ENCODE data around the gene ACSM5.

ACSM5 gene, protein sequence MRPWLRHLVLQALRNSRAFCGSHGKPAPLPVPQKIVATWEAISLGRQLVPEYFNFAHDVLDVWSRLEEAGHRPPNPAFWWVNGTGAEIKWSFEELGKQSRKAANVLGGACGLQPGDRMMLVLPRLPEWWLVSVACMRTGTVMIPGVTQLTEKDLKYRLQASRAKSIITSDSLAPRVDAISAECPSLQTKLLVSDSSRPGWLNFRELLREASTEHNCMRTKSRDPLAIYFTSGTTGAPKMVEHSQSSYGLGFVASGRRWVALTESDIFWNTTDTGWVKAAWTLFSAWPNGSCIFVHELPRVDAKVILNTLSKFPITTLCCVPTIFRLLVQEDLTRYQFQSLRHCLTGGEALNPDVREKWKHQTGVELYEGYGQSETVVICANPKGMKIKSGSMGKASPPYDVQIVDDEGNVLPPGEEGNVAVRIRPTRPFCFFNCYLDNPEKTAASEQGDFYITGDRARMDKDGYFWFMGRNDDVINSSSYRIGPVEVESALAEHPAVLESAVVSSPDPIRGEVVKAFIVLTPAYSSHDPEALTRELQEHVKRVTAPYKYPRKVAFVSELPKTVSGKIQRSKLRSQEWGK

DNA sequence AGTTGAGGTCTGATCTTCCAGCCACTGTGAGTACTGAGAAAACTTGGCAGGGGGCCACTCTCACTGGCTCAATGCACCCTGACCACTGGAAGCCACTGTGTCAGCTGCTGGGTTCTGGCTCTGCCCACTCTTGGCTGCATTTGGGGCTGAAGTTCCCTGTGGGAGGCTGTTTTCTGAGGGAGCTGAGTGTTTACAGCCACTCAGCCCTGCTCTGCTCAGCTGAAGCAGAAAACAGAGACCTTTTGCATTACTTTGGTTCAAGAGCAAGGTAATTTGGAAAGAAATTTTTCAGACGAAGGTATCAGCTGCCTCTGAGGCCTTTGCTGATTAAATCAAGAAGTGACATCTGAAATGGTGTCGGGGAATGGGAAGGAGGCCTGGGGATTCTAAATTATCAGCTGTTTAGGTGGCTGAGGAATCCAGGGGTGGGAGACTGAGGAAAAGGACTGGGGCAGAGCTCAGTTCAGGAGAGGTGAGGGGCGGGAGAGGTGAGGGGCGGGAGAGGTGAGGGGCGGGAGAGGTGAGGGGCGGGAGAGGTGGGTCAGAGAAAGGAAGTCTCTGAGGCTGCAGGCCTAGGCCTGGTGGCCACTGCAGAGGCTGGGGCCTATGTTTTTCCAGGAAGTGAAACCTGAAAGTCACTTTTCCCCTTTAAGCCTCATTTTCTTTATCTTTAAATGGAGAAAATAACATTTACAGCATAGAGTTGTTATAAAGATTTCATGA lies at the start of gene ACSM5:
Gene ACSM5 (plus strand): TSS at position 137 of the 723 bp plus-strand sequence. CDS start 1,951 bp downstream, outside the sequence.
- Histone ChIP-seq H3K9ac (ENCODE audit: low read length in 5 of 5) (peak within 1 kb of the TSS in 4 of 5 donors; percentile 20 to 80 (median 64)), H3K27me3 (ENCODE audit: control insufficient read depth in 5 of 5, insufficient read depth in 4 of 5, low read length in 5 of 5) (no peaks in the 10 kb centered on the region), H3K9me3 (ENCODE audit: control insufficient read depth in 5 of 5, low read length in 5 of 5) (peaks cover 0 to 3% (median 0%) of the 10 kb centered on the region in 5 donors), H3K27ac (ENCODE audit: low read depth, low read length) (peak within 1 kb of the TSS; percentile 41), H3K4me3 (ENCODE audit: low read depth in 1 of 5, low read length in 5 of 5) (peak within 1 kb of the TSS; percentile 26 to 72 (median 51)), H3K36me3 (ENCODE audit: control insufficient read depth in 5 of 5, insufficient read depth in 5 of 5, low read length in 5 of 5) (peaks cover 0 to 4% (median 0%) of the 10 kb centered on the region in 5 donors), H3K4me1 (ENCODE audit: control insufficient read depth in 5 of 5, insufficient read depth in 5 of 5, low read length in 5 of 5) (peaks cover 0 to 25% (median 16%) of the 10 kb centered on the region in 5 donors)

GRCh38 chr16:20359997-20360396 lies 49.3 kb upstream of the ACSM5 start:
- H3K36me3 ChIP-seq (ENCODE audit: control insufficient read depth in 5 of 5, insufficient read depth in 5 of 5, low read length in 5 of 5), result no peaks in the 10 kb centered on the region
- no peaks in the 10 kb centered on the region for H3K4me1 ChIP-seq (ENCODE audit: control insufficient read depth in 5 of 5, insufficient read depth in 5 of 5, low read length in 5 of 5)
- no peaks in the 10 kb centered on the region for H3K9me3 ChIP-seq (ENCODE audit: control insufficient read depth in 5 of 5, low read length in 5 of 5)
- no peak overlapping the region for H3K27ac ChIP-seq (ENCODE audit: low read depth, low read length)
- H3K4me3 ChIP-seq (ENCODE audit: low read depth in 1 of 5, low read length in 5 of 5), result no peak overlapping the region
- H3K27me3 ChIP-seq (ENCODE audit: control insufficient read depth in 5 of 5, insufficient read depth in 4 of 5, low read length in 5 of 5), result peaks cover 4 to 20% (median 7%) of the 10 kb centered on the region in 5 donors
- H3K9ac ChIP-seq (ENCODE audit: low read length in 5 of 5), result no peak overlapping the region

DNA sequence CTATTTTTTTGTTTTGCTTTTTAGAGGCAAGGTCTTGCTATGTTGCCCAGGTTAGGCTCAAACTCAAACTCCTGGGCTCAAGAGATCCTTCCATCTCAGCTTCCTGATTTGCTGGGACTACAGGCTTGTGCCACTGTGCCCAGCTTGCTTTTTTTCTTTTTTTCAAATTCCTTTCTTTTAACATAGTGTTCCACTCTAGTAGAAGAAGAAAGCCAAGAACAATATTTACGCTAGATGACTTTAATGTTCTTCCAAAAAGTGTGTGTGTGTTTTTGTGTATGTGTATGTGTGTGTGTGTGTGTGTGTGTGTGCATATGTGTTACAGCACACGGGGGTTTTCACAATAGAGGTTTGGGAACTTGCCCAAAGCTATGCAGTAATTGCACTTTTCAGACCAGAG lies 46.1 kb upstream of the ACSM5 start:
- Histone ChIP-seq H3K9ac (ENCODE audit: low read length in 5 of 5) (no peak overlapping the region), H3K9me3 (ENCODE audit: control insufficient read depth in 5 of 5, low read length in 5 of 5) (no peaks in the 10 kb centered on the region), H3K27ac (ENCODE audit: low read depth, low read length) (no peak overlapping the region), H3K4me3 (ENCODE audit: low read depth in 1 of 5, low read length in 5 of 5) (no peak overlapping the region), H3K27me3 (ENCODE audit: control insufficient read depth in 5 of 5, insufficient read depth in 4 of 5, low read length in 5 of 5) (peaks cover 5 to 18% (median 9%) of the 10 kb centered on the region in 5 donors), H3K4me1 (ENCODE audit: control insufficient read depth in 5 of 5, insufficient read depth in 5 of 5, low read length in 5 of 5) (no peaks in the 10 kb centered on the region), H3K36me3 (ENCODE audit: control insufficient read depth in 5 of 5, insufficient read depth in 5 of 5, low read length in 5 of 5) (no peaks in the 10 kb centered on the region)

DNA sequence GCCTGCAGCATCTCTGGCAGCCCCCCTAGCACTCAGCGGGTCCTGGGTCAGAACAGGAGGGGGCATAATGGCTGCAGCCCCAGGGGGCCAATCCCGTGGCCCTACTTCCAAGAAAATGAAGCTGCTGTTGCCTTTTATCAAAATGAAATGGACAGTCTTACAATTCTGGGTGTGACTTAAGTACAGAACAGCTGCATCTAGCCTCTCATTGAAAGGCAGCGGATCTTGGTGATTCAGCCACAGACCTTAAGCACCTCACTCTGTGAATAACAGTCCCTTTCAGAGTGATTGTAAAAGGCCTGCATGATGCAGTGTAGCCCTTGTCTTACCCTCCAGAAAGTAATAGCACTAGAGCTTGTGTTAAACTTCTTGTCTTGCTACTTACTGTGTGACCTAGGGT lies 45.3 kb upstream of the ACSM5 start:
- no peaks in the 10 kb centered on the region for H3K36me3 ChIP-seq (ENCODE audit: control insufficient read depth in 5 of 5, insufficient read depth in 5 of 5, low read length in 5 of 5)
- H3K4me1 ChIP-seq (ENCODE audit: control insufficient read depth in 5 of 5, insufficient read depth in 5 of 5, low read length in 5 of 5), result no peaks in the 10 kb centered on the region
- H3K9ac ChIP-seq (ENCODE audit: low read length in 5 of 5), result no peak overlapping the region
- H3K4me3 ChIP-seq (ENCODE audit: low read depth in 1 of 5, low read length in 5 of 5), result no peak overlapping the region
- no peak overlapping the region for H3K27ac ChIP-seq (ENCODE audit: low read depth, low read length)
- H3K9me3 ChIP-seq (ENCODE audit: control insufficient read depth in 5 of 5, low read length in 5 of 5), result no peaks in the 10 kb centered on the region
- H3K27me3 ChIP-seq (ENCODE audit: control insufficient read depth in 5 of 5, insufficient read depth in 4 of 5, low read length in 5 of 5), result peaks cover 6 to 19% (median 11%) of the 10 kb centered on the region in 5 donors

DNA sequence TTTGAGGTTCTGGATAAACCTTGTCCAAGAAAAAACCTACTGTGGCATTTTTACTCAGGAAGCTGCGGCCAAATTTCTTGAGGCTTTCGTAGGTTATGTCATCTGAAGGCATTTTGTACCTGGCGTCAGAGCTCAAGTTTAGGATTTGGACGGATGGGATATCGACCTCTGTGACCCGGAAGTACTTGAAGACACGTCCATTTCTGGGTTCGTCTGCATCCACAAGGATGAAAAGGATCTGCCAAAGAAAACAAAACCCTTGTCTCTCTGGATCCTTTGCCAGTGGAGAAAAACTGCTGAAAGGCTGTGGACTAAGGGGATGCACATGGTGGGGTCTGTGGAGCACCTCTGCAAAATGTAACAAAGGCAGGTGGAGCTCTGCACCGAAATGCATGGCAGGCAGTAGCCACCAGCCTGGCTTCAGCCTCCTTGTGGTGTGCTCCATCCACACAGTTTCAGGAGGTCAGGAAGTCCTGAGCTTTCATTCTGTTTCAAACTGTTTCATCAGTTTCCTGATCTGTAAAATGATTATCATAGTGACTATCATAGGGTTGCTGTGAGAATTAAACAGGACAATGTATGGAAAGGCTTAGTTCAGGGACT lies 39.8 kb upstream of the ACSM5 start:
- H3K4me1 ChIP-seq (ENCODE audit: control insufficient read depth in 5 of 5, insufficient read depth in 5 of 5, low read length in 5 of 5), result no peaks in the 10 kb centered on the region
- H3K27me3 ChIP-seq (ENCODE audit: control insufficient read depth in 5 of 5, insufficient read depth in 4 of 5, low read length in 5 of 5), result peaks cover 4 to 11% (median 6%) of the 10 kb centered on the region in 5 donors
- H3K9ac ChIP-seq (ENCODE audit: low read length in 5 of 5), result no peak overlapping the region
- H3K27ac ChIP-seq (ENCODE audit: low read depth, low read length), result no peak overlapping the region
- peaks cover 0 to 10% (median 0%) of the 10 kb centered on the region in 5 donors for H3K9me3 ChIP-seq (ENCODE audit: control insufficient read depth in 5 of 5, low read length in 5 of 5)
- no peak overlapping the region for H3K4me3 ChIP-seq (ENCODE audit: low read depth in 1 of 5, low read length in 5 of 5)
- no peaks in the 10 kb centered on the region for H3K36me3 ChIP-seq (ENCODE audit: control insufficient read depth in 5 of 5, insufficient read depth in 5 of 5, low read length in 5 of 5)

GRCh38 chr16:20372701-20373100 lies 36.6 kb upstream of the ACSM5 start:
- peaks cover 0 to 10% (median 0%) of the 10 kb centered on the region in 5 donors for H3K9me3 ChIP-seq (ENCODE audit: control insufficient read depth in 5 of 5, low read length in 5 of 5)
- no peak overlapping the region for H3K9ac ChIP-seq (ENCODE audit: low read length in 5 of 5)

GRCh38 chr16:20377181-20377580 lies 32.2 kb upstream of the ACSM5 start:
- H3K4me3 ChIP-seq (ENCODE audit: low read depth in 1 of 5, low read length in 5 of 5), result no peak overlapping the region
- no peaks in the 10 kb centered on the region for H3K36me3 ChIP-seq (ENCODE audit: control insufficient read depth in 5 of 5, insufficient read depth in 5 of 5, low read length in 5 of 5)
- H3K27me3 ChIP-seq (ENCODE audit: control insufficient read depth in 5 of 5, insufficient read depth in 4 of 5, low read length in 5 of 5), result peaks cover 0 to 2% (median 0%) of the 10 kb centered on the region in 5 donors

More at GRCh38 chr16:20372701-20373100, 36.6 kb upstream of the ACSM5 start:
- Histone ChIP-seq H3K27me3 (ENCODE audit: control insufficient read depth in 5 of 5, insufficient read depth in 4 of 5, low read length in 5 of 5) (peaks cover 4 to 8% (median 6%) of the 10 kb centered on the region in 5 donors), H3K36me3 (ENCODE audit: control insufficient read depth in 5 of 5, insufficient read depth in 5 of 5, low read length in 5 of 5) (no peaks in the 10 kb centered on the region), H3K4me3 (ENCODE audit: low read depth in 1 of 5, low read length in 5 of 5) (no peak overlapping the region), H3K27ac (ENCODE audit: low read depth, low read length) (no peak overlapping the region), H3K4me1 (ENCODE audit: control insufficient read depth in 5 of 5, insufficient read depth in 5 of 5, low read length in 5 of 5) (no peaks in the 10 kb centered on the region)

DNA sequence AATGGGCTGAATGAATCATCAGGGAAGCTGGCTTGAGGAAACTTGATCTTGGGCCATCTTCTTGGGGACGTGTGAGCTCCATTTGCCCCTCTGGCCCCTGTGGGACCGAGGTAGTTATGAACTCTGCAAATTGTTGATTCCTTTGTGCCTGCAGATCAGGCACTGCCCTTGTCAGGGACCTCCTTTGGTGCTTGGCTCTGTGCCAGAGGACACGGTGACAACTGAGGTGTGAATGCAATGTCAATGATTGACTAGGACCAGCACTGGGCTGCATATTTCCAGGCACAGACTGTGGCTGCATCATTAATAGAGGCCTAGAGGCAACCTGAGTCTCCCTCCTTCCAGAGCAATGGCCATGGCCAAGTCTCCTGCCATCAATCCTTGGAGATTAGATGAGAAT lies 28.6 kb upstream of the ACSM5 start:
- H3K27me3 ChIP-seq (ENCODE audit: control insufficient read depth in 5 of 5, insufficient read depth in 4 of 5, low read length in 5 of 5), result peaks cover 0 to 8% (median 0%) of the 10 kb centered on the region in 5 donors
- H3K9ac ChIP-seq (ENCODE audit: low read length in 5 of 5), result no peak overlapping the region
- H3K36me3 ChIP-seq (ENCODE audit: control insufficient read depth in 5 of 5, insufficient read depth in 5 of 5, low read length in 5 of 5), result no peaks in the 10 kb centered on the region
- H3K4me3 ChIP-seq (ENCODE audit: low read depth in 1 of 5, low read length in 5 of 5), result no peak overlapping the region
- peaks cover 0 to under 1% (median 0%) of the 10 kb centered on the region in 5 donors for H3K4me1 ChIP-seq (ENCODE audit: control insufficient read depth in 5 of 5, insufficient read depth in 5 of 5, low read length in 5 of 5)
- no peak overlapping the region for H3K27ac ChIP-seq (ENCODE audit: low read depth, low read length)
- H3K9me3 ChIP-seq (ENCODE audit: control insufficient read depth in 5 of 5, low read length in 5 of 5), result no peaks in the 10 kb centered on the region

More at GRCh38 chr16:20377181-20377580, 32.2 kb upstream of the ACSM5 start:
- no peaks in the 10 kb centered on the region for H3K4me1 ChIP-seq (ENCODE audit: control insufficient read depth in 5 of 5, insufficient read depth in 5 of 5, low read length in 5 of 5)
- H3K9me3 ChIP-seq (ENCODE audit: control insufficient read depth in 5 of 5, low read length in 5 of 5), result peaks cover 0 to 10% (median 0%) of the 10 kb centered on the region in 5 donors
- no peak overlapping the region for H3K27ac ChIP-seq (ENCODE audit: low read depth, low read length)
- H3K9ac ChIP-seq (ENCODE audit: low read length in 5 of 5), result no peak overlapping the region

GRCh38 chr16:20382202-20382948 lies 27.0 kb upstream of the ACSM5 start:
- Histone ChIP-seq H3K9me3 (ENCODE audit: control insufficient read depth in 5 of 5, low read length in 5 of 5) (no peaks in the 10 kb centered on the region), H3K27me3 (ENCODE audit: control insufficient read depth in 5 of 5, insufficient read depth in 4 of 5, low read length in 5 of 5) (peaks cover 0 to 6% (median 0%) of the 10 kb centered on the region in 5 donors), H3K27ac (ENCODE audit: low read depth, low read length) (no peak overlapping the region), H3K4me1 (ENCODE audit: control insufficient read depth in 5 of 5, insufficient read depth in 5 of 5, low read length in 5 of 5) (peaks cover 0 to 8% (median 6%) of the 10 kb centered on the region in 5 donors), H3K4me3 (ENCODE audit: low read depth in 1 of 5, low read length in 5 of 5) (no peak overlapping the region), H3K9ac (ENCODE audit: low read length in 5 of 5) (no peak overlapping the region), H3K36me3 (ENCODE audit: control insufficient read depth in 5 of 5, insufficient read depth in 5 of 5, low read length in 5 of 5) (no peaks in the 10 kb centered on the region)

All from subcutaneous abdominal adipose tissue (tissue), 5 donors.